Measurements from ENCODE around the gene ZNF324B.
"Not testable (repeated sequence)": the region's sequence is repeated elsewhere in the genome, so short reads cannot be mapped to it uniquely, and the experiment has no call there.

The ZNF324B gene

GRCh38 chr19:58453743-58454142 is 2.3 kb downstream of the ZNF324B start:
- Histone ChIP-seq H3K4me3 (no peak overlapping the region), H3K27ac (no peak overlapping the region), H3K4me1 (peaks cover 18% of the 10 kb centered on the region), H3K4me2 (no peak overlapping the region), H3K36me3 (peaks cover 45% of the 10 kb centered on the region), H3K9me3 (peaks cover 21% of the 10 kb centered on the region), H3K27me3 (peaks cover 22% of the 10 kb centered on the region), H4K20me1 (no peaks in the 10 kb centered on the region), H3K9ac (no peak overlapping the region)
- TF ChIP-seq Cebpa-rat (IDR thresholded peaks at IDR 0.05): no peak

- Histone ChIP-seq H3K27ac (no peak overlapping the region), H3K9ac (no peak overlapping the region), H3K4me2 (no peak overlapping the region), H3K27me3 (peaks cover 10% of the 10 kb centered on the region), H4K20me1 (no peaks in the 10 kb centered on the region), H3K9me3 (peaks cover 5% of the 10 kb centered on the region), H3K4me3 (no peak overlapping the region), H3K4me1 (peaks cover 18% of the 10 kb centered on the region), H3K36me3 (peaks cover 51% of the 10 kb centered on the region)
- TF ChIP-seq Cebpa-rat (IDR thresholded peaks at IDR 0.05): no peak
Measured at GRCh38 chr19:58455306-58455705, 3.9 kb downstream of the ZNF324B start.

- H3K36me3 ChIP-seq: peaks cover 51% of the 10 kb centered on the region
- H3K4me2 ChIP-seq: no peak overlapping the region
- H3K4me1 ChIP-seq: peaks cover 13% of the 10 kb centered on the region
- TF ChIP-seq Cebpa-rat (IDR thresholded peaks at IDR 0.05): no peak
- H3K9ac ChIP-seq: no peak overlapping the region
- H3K27ac ChIP-seq: no peak overlapping the region
- no peaks in the 10 kb centered on the region for H4K20me1 ChIP-seq
- H3K27me3 ChIP-seq: peaks cover 1% of the 10 kb centered on the region
- H3K9me3 ChIP-seq: no peaks in the 10 kb centered on the region
- no peak overlapping the region for H3K4me3 ChIP-seq
Measured at GRCh38 chr19:58456111-58456510, 4.7 kb downstream of the ZNF324B start.

- Histone ChIP-seq H4K20me1 (no peaks in the 10 kb centered on the region), H3K27me3 (peaks cover 14% of the 10 kb centered on the region), H3K27ac (no peak overlapping the region), H3K4me3 (no peak overlapping the region), H3K9ac (no peak overlapping the region), H3K36me3 (peaks cover 35% of the 10 kb centered on the region), H3K4me2 (no peak overlapping the region), H3K9me3 (no peaks in the 10 kb centered on the region), H3K4me1 (no peaks in the 10 kb centered on the region)
- no peak for TF ChIP-seq Cebpa-rat (IDR thresholded peaks at IDR 0.05)
Measured at GRCh38 chr19:58460039-58460438, 8.6 kb downstream of the ZNF324B start.

- H3K36me3 ChIP-seq: peaks cover 21% of the 10 kb centered on the region
- H3K27me3 ChIP-seq: peaks cover 29% of the 10 kb centered on the region
- peak overlapping the region; percentile 93 for H3K4me2 ChIP-seq
- no peaks in the 10 kb centered on the region for H3K9me3 ChIP-seq
- H4K20me1 ChIP-seq: peaks cover 27% of the 10 kb centered on the region
- H3K4me1 ChIP-seq: peaks cover 18% of the 10 kb centered on the region
- H3K4me3 ChIP-seq: peak overlapping the region; percentile 94
- no peak overlapping the region for H3K27ac ChIP-seq
- H3K9ac ChIP-seq: no peak overlapping the region
- no peak for TF ChIP-seq Cebpa-rat (IDR thresholded peaks at IDR 0.05)
Measured at GRCh38 chr19:58466089-58466759, 14.8 kb downstream of the ZNF324B start.

- H3K27me3 ChIP-seq: peaks cover 29% of the 10 kb centered on the region
- TF ChIP-seq Cebpa-rat (IDR thresholded peaks at IDR 0.05): no peak
Measured at GRCh38 chr19:58466760-58467589, 15.6 kb downstream of the ZNF324B start, which contains the start of gene ZNF324. TSS of gene ZNF324 (plus strand) at chr19:58467080. CDS start at chr19:58469186, 2,106 bp downstream.

GRCh38 chr19:58468216-58468839 is 16.9 kb downstream of the ZNF324B start:
- Histone ChIP-seq H3K36me3 (peaks cover 41% of the 10 kb centered on the region), H3K4me3 (peak overlapping the region; percentile 94; the same call in 1 of the 2 replicates), H4K20me1 (peaks cover 38% of the 10 kb centered on the region), H3K27ac (no peak overlapping the region), H3K9me3 (no peaks in the 10 kb centered on the region), H3K27me3 (peaks cover 29% of the 10 kb centered on the region), H3K4me2 (peak overlapping the region; percentile 93), H3K4me1 (peaks cover 20% of the 10 kb centered on the region), H3K9ac (no peak overlapping the region)
- no peak for TF ChIP-seq Cebpa-rat (IDR thresholded peaks at IDR 0.05)

More at GRCh38 chr19:58466760-58467589, 15.6 kb downstream of the ZNF324B start, which contains the start of gene ZNF324:
- H4K20me1 ChIP-seq: peaks cover 29% of the 10 kb centered on the region
- peak within 1 kb of the TSS; percentile 55 for H3K27ac ChIP-seq
- peak within 1 kb of the TSS; percentile 93 for H3K4me2 ChIP-seq
- peaks cover 27% of the 10 kb centered on the region for H3K36me3 ChIP-seq
- H3K4me3 ChIP-seq: peak within 1 kb of the TSS; percentile 94
- peak within 1 kb of the TSS; percentile 78 for H3K9ac ChIP-seq
- H3K9me3 ChIP-seq: no peaks in the 10 kb centered on the region
- H3K4me1 ChIP-seq: peaks cover 18% of the 10 kb centered on the region

GRCh38 chr19:58469241-58470013 is 18.0 kb downstream of the ZNF324B start:
- peaks cover 21% of the 10 kb centered on the region for H3K27me3 ChIP-seq
- no peak for TF ChIP-seq Cebpa-rat (IDR thresholded peaks at IDR 0.05)
- no peak overlapping the region for H3K9ac ChIP-seq
- peaks cover 31% of the 10 kb centered on the region for H3K4me1 ChIP-seq
- no peak overlapping the region for H3K27ac ChIP-seq
- H3K36me3 ChIP-seq: peaks cover 48% of the 10 kb centered on the region
- no peak overlapping the region for H3K4me3 ChIP-seq
- no peaks in the 10 kb centered on the region for H3K9me3 ChIP-seq
- peaks cover 48% of the 10 kb centered on the region for H4K20me1 ChIP-seq
- H3K4me2 ChIP-seq: no peak overlapping the region

- peaks cover 41% of the 10 kb centered on the region for H3K4me1 ChIP-seq
- not testable (repeated sequence) for H3K9me3 ChIP-seq
Measured at GRCh38 chr19:58470837-58471543, 19.6 kb downstream of the ZNF324B start.

More at GRCh38 chr19:58470837-58471543, 19.6 kb downstream of the ZNF324B start:
- Histone ChIP-seq H3K36me3 (peaks cover 48% of the 10 kb centered on the region), H4K20me1 (peaks cover 56% of the 10 kb centered on the region)
- not testable (repeated sequence) for H3K9ac ChIP-seq, H3K27ac ChIP-seq, H3K4me3 ChIP-seq, H3K27me3 ChIP-seq, H3K4me2 ChIP-seq

Measured in BLaER1 (cell line).